Naive thymus-derived CD8-positive, alpha-beta T cell (primary cell): Measurements from ENCODE around the gene LIMK2. TPM values are rescaled to one million over a fixed set of nuclear protein-coding genes. Genes with fewer than 3 reads are reported as not detected.
A peak's percentile ranks its signal among the peaks of the same experiment; 100 is the strongest.
"Not testable (repeated sequence)": the region's sequence is repeated elsewhere in the genome, so short reads cannot be mapped to it uniquely, and the experiment has no call there.

Experiments
- ATAC-seq, 2 donors: fragments of 150-1000 bp; cut with Tn5 transposase in 1 of 2; sonication (Bioruptor Pico), chemical (Tn5 transposase) in 1 of 2; 1 replicate in 1 of 2; 2 replicates in 1 of 2; pipeline ENCODE4 v1.10.0; 2021; ENCODE audit warnings: mild to moderate bottlenecking in 2 of 2, moderate library complexity in 2 of 2
- POLR2A ChIA-PET: fragments of 350-600 bp; sonication (Branson Sonifier 250); formaldehyde crosslinking; loops from one replicate; lab custom pipeline; 2021; ENCODE audit warnings: antibody characterized with exemption; lab: Charles Lee
- DNase-seq, 10 donors: peaks; one replicate each; pipeline versions ENCODE4 v3.0.0 to v3.0.0-alpha.2; 2020 to 2022
- H3K27ac Mint-ChIP-seq, 10 donors: one replicate each; pipeline ENCODE4 v1.8.0; 2020 to 2022; ENCODE audit warnings: mild to moderate bottlenecking in 10 of 10, mixed read lengths in 10 of 10, moderate library complexity in 4 of 10, inconsistent platforms in 1 of 10
- H3K27me3 Mint-ChIP-seq, 5 donors: one replicate each; pipeline ENCODE4 v1.8.0; 2021 to 2022; ENCODE audit warnings: mixed read lengths in 5 of 5
- H3K36me3 Mint-ChIP-seq, 3 donors: one replicate each; pipeline ENCODE4 v1.8.0; 2020 to 2022; ENCODE audit warnings: mixed read lengths in 3 of 3, mild to moderate bottlenecking in 2 of 3, inconsistent platforms in 1 of 3
- H3K4me1 Mint-ChIP-seq, 4 donors: one replicate each; pipeline ENCODE4 v1.8.0; 2021 to 2022; ENCODE audit warnings: mixed read lengths in 4 of 4
- H3K4me3 Mint-ChIP-seq, 10 donors: one replicate each; pipeline ENCODE4 v1.8.0; 2020 to 2022; ENCODE audit warnings: mild to moderate bottlenecking in 10 of 10, mixed read lengths in 10 of 10, moderate library complexity in 6 of 10, inconsistent platforms in 1 of 10
- H3K9me3 Mint-ChIP-seq, 9 donors: one replicate each; pipeline ENCODE4 v1.8.0; 2020 to 2022; ENCODE audit warnings: mixed read lengths in 9 of 9, mild to moderate bottlenecking in 3 of 9, inconsistent platforms in 1 of 9, moderate library complexity in 1 of 9
- polyA plus RNA-seq, 3 donors: library from polyadenylated mRNA; unstranded; fragments of 300-500 nt; fragmentation: Illumina TruSeq; gene quantifications; one replicate each; pipeline ENCODE4 v1.2.3, GENCODE V29; 2021
- total RNA-seq, 8 experiments: library from RNA in 2 of 8; stranded (reverse) in 2 of 8; gene quantifications; one replicate each; pipeline ENCODE4 v1.2.3 and lab custom pipeline; 2021 to 2026

LIMK2 gene
- total and polyA plus RNA-seq, 5 experiments from 2014 or later, result 7.4 to 26.5 (median 20.7) TPM

GRCh38 chr22:31233001-31233400, 20.9 kb downstream of the LIMK2 start:
- peaks cover 28 to 50% (median 40%) of the 10 kb centered on the region in 4 donors for H3K4me1 Mint-ChIP-seq
- H3K27ac Mint-ChIP-seq, result peak overlapping the region in 4 of 10 donors; percentile 3 to 68 (median 54)
- DNase-seq, result no peak
- H3K4me3 Mint-ChIP-seq, result no peak overlapping the region
- H3K27me3 Mint-ChIP-seq, result no peaks in the 10 kb centered on the region
- no peaks in the 10 kb centered on the region for H3K9me3 Mint-ChIP-seq
- POLR2A ChIA-PET, result interaction anchor here (1.3 to 2.1 kb wide), 2 partner anchors 21 to 53 kb away, joined by 4 to 8 read pairs; partner anchors contain the start of gene LIMK2
- ATAC-seq, result no peak
- H3K36me3 Mint-ChIP-seq, result peaks cover 0 to 6% (median 3%) of the 10 kb centered on the region in 3 donors

- Mint-ChIP-seq H3K9me3 (no peaks in the 10 kb centered on the region), H3K36me3 (peaks cover 0 to 8% (median 5%) of the 10 kb centered on the region in 3 donors), H3K27me3 (no peaks in the 10 kb centered on the region), H3K4me1 (peaks cover 27 to 42% (median 33%) of the 10 kb centered on the region in 4 donors), H3K4me3 (no peak overlapping the region), H3K27ac (peak overlapping the region in 4 of 10 donors; percentile 53 to 80 (median 64))
- POLR2A ChIA-PET, result no interaction called here
- ATAC-seq, result no peak
- no peak for DNase-seq
Measured at GRCh38 chr22:31235081-31235480, 23.0 kb downstream of the LIMK2 start.

GRCh38 chr22:31236044-31236443, 23.9 kb downstream of the LIMK2 start:
- not testable (repeated sequence) for H3K36me3 Mint-ChIP-seq, ATAC-seq, H3K9me3 Mint-ChIP-seq, DNase-seq, H3K4me3 Mint-ChIP-seq, H3K27me3 Mint-ChIP-seq
- POLR2A ChIA-PET, result interaction anchor here (0.6 to 1.1 kb wide), 2 partner anchors 11 to 56 kb away, joined by 3 to 5 read pairs; partner anchors contain the start of gene PIK3IP1
- Mint-ChIP-seq H3K4me1 (peaks cover 19 to 34% (median 25%) of the 10 kb centered on the region in 4 donors), H3K27ac (peak overlapping the region in 2 of 10 donors; percentile 14 to 47)

- no peaks in the 10 kb centered on the region for H3K9me3 Mint-ChIP-seq
- DNase-seq, result no peak
- no peak overlapping the region for H3K4me3 Mint-ChIP-seq
- no peak overlapping the region for H3K27ac Mint-ChIP-seq
- peaks cover 0 to 8% (median 5%) of the 10 kb centered on the region in 3 donors for H3K36me3 Mint-ChIP-seq
- POLR2A ChIA-PET, result interaction anchor here (0.7 to 1.4 kb wide), 4 partner anchors 14 to 198 kb away, joined by 3 to 5 read pairs (median 4); no protein-coding TSS in a partner anchor
- H3K27me3 Mint-ChIP-seq, result no peaks in the 10 kb centered on the region
- H3K4me1 Mint-ChIP-seq, result peaks cover 16 to 29% (median 19%) of the 10 kb centered on the region in 4 donors
- no peak for ATAC-seq
Measured at GRCh38 chr22:31238057-31238456, 26.0 kb downstream of the LIMK2 start.

- ATAC-seq, result no peak
- peaks cover 9 to 24% (median 17%) of the 10 kb centered on the region in 4 donors for H3K4me1 Mint-ChIP-seq
- peak overlapping the region in 2 of 10 donors; percentile 9 to 15 for H3K27ac Mint-ChIP-seq
- DNase-seq, result no peak
- POLR2A ChIA-PET, result interaction anchor here (0.7 kb wide), 1 partner anchor 21 kb away, joined by 4 read pairs; no protein-coding TSS in a partner anchor
- no peaks in the 10 kb centered on the region for H3K9me3 Mint-ChIP-seq
- peaks cover 0 to 5% (median 2%) of the 10 kb centered on the region in 3 donors for H3K36me3 Mint-ChIP-seq
- H3K27me3 Mint-ChIP-seq, result no peaks in the 10 kb centered on the region
- H3K4me3 Mint-ChIP-seq, result no peak overlapping the region
Measured at GRCh38 chr22:31239771-31240370, 27.8 kb downstream of the LIMK2 start.

- POLR2A ChIA-PET, result interaction anchor here (2.6 kb wide), 1 partner anchor 51 kb away, joined by 5 read pairs; the partner anchor contains the start of gene PIK3IP1
- peaks cover 0 to 2% (median 2%) of the 10 kb centered on the region in 3 donors for H3K36me3 Mint-ChIP-seq
- ATAC-seq (no peak), DNase-seq (no peak)
- H3K9me3 Mint-ChIP-seq, result no peaks in the 10 kb centered on the region
- H3K4me1 Mint-ChIP-seq, result peaks cover 9 to 19% (median 16%) of the 10 kb centered on the region in 4 donors
- no peaks in the 10 kb centered on the region for H3K27me3 Mint-ChIP-seq
- peak overlapping the region in 5 of 10 donors; percentile 16 to 60 (median 37) for H3K27ac Mint-ChIP-seq
- no peak overlapping the region for H3K4me3 Mint-ChIP-seq
Measured at GRCh38 chr22:31241200-31241599, 29.1 kb downstream of the LIMK2 start.

GRCh38 chr22:31241936-31242335, 29.8 kb downstream of the LIMK2 start:
- Mint-ChIP-seq H3K27ac (peak overlapping the region in 3 of 10 donors; percentile 7 to 47 (median 40)), H3K4me1 (peaks cover 12 to 23% (median 18%) of the 10 kb centered on the region in 4 donors), H3K36me3 (peaks cover 0 to 2% (median 2%) of the 10 kb centered on the region in 3 donors), H3K27me3 (no peaks in the 10 kb centered on the region), H3K4me3 (no peak overlapping the region), H3K9me3 (no peaks in the 10 kb centered on the region)
- POLR2A ChIA-PET, result interaction anchor here (0.9 to 2.6 kb wide), 2 partner anchors 48 to 50 kb away, joined by 3 to 5 read pairs; partner anchors contain the start of gene PIK3IP1
- no peak for DNase-seq
- no peak for ATAC-seq

GRCh38 chr22:31243339-31244045, 31.4 kb downstream of the LIMK2 start:
- H3K4me1 Mint-ChIP-seq, result peaks cover 19 to 38% (median 22%) of the 10 kb centered on the region in 4 donors
- no peaks in the 10 kb centered on the region for H3K27me3 Mint-ChIP-seq
- DNase-seq (no peak), ATAC-seq (no peak)
- POLR2A ChIA-PET, result interaction anchor here (0.6 to 2.6 kb wide), 2 partner anchors 48 to 50 kb away, joined by 4 to 5 read pairs; partner anchors contain the start of gene PIK3IP1
- peaks cover 0 to 1% (median under 1%) of the 10 kb centered on the region in 3 donors for H3K36me3 Mint-ChIP-seq
- H3K27ac Mint-ChIP-seq, result peak overlapping the region in 1 of 10 donors; percentile 37
- H3K4me3 Mint-ChIP-seq, result no peak overlapping the region
- H3K9me3 Mint-ChIP-seq, result no peaks in the 10 kb centered on the region

GRCh38 chr22:31244046-31244942, 32.2 kb downstream of the LIMK2 start:
- no peak for DNase-seq
- no peaks in the 10 kb centered on the region for H3K9me3 Mint-ChIP-seq
- H3K4me1 Mint-ChIP-seq, result peaks cover 19 to 45% (median 27%) of the 10 kb centered on the region in 4 donors
- no peaks in the 10 kb centered on the region for H3K36me3 Mint-ChIP-seq
- no peak for ATAC-seq
- POLR2A ChIA-PET, result interaction anchor here (0.6 to 5.7 kb wide), 4 partner anchors 35 to 49 kb away, joined by 3 to 68 read pairs (median 4); partner anchors contain the start of gene PIK3IP1
- peak overlapping the region in 6 of 10 donors; percentile 2 to 62 (median 43) for H3K27ac Mint-ChIP-seq
- H3K4me3 Mint-ChIP-seq, result no peak overlapping the region
- no peaks in the 10 kb centered on the region for H3K27me3 Mint-ChIP-seq

- Mint-ChIP-seq H3K4me3 (no peak overlapping the region), H3K27ac (peak overlapping the region in 6 of 10 donors; percentile 2 to 62 (median 32)), H3K9me3 (no peaks in the 10 kb centered on the region), H3K36me3 (no peaks in the 10 kb centered on the region), H3K4me1 (peaks cover 13 to 41% (median 24%) of the 10 kb centered on the region in 4 donors), H3K27me3 (no peaks in the 10 kb centered on the region)
- no peak for ATAC-seq
- POLR2A ChIA-PET, result interaction anchor here (0.9 to 5.7 kb wide), 2 partner anchors 34 to 45 kb away, joined by 3 to 68 read pairs; partner anchors contain the start of gene PIK3IP1
- DNase-seq, result no peak
Measured at GRCh38 chr22:31244943-31245451, 32.9 kb downstream of the LIMK2 start.

- H3K27ac Mint-ChIP-seq, result peak overlapping the region in 1 of 10 donors; percentile 65
- not testable (repeated sequence) for H3K4me3 Mint-ChIP-seq, ATAC-seq, H3K36me3 Mint-ChIP-seq, H3K27me3 Mint-ChIP-seq, H3K9me3 Mint-ChIP-seq, DNase-seq
- H3K4me1 Mint-ChIP-seq, result peaks cover 11 to 46% (median 22%) of the 10 kb centered on the region in 4 donors
- POLR2A ChIA-PET, result interaction anchor here (1.1 to 5.7 kb wide), 4 partner anchors 18 to 44 kb away, joined by 4 to 68 read pairs (median 25); partner anchors contain the start of gene PIK3IP1
Measured at GRCh38 chr22:31245998-31246397, 33.9 kb downstream of the LIMK2 start.
